SJSA1 (cell line): ENCODE measurements around the gene ABHD6. TPM values are rescaled to one million over a fixed set of nuclear protein-coding genes. Genes with fewer than 3 reads are reported as not detected.
A peak's percentile ranks its signal among the peaks of the same experiment; 100 is the strongest.
"Not testable (repeated sequence)": the region's sequence is repeated elsewhere in the genome, so short reads cannot be mapped to it uniquely, and the experiment has no call there.

Source experiments
- DNase-seq, 2 experiments: peaks; one replicate each; pipeline ENCODE4 v3.0.0-alpha.2; 2015 to 2020; ENCODE audit warnings: low spot score in 2 of 2, low read depth in 1 of 2
- H3K27ac ChIP-seq: fragments of 250-450 bp; sonication (Bioruptor Pico); 2 replicates; pipeline ENCODE4 v1.5.1; 2020; ENCODE audit warnings: mild to moderate bottlenecking, moderate library complexity
- H3K27me3 ChIP-seq: fragments of 250-450 bp; sonication (Bioruptor Pico); replicated peaks from 2 replicates; pipeline ENCODE4 v1.5.1; 2020; ENCODE audit warnings: mild to moderate bottlenecking, moderate library complexity
- H3K36me3 ChIP-seq: fragments of 250-450 bp; sonication (Bioruptor Pico); 2 replicates; pipeline ENCODE4 v1.5.1; 2020; ENCODE audit warnings: mild to moderate bottlenecking
- H3K4me1 ChIP-seq: fragments of 250-450 bp; sonication (Bioruptor Pico); replicated peaks from 2 replicates; pipeline ENCODE4 v1.6.1; 2021; ENCODE audit warnings: mild to moderate bottlenecking
- H3K4me3 ChIP-seq: fragments of 250-450 bp; sonication (Bioruptor Pico); 2 replicates; pipeline ENCODE4 v1.5.1; 2020; ENCODE audit warnings: mild to moderate bottlenecking
- H3K9me3 ChIP-seq: fragments of 250-450 bp; sonication (Bioruptor Pico); replicated peaks from 2 replicates; pipeline ENCODE4 v1.5.1; 2020; ENCODE audit warnings: mild to moderate bottlenecking
- total RNA-seq: library from RNA; depleted of rRNA; stranded (reverse); fragments of >200 nt; shearing (Covaris generic); gene quantifications from 2 replicates; pipeline ENCODE4 v1.2.3, GENCODE V29; 2014

Gene ABHD6
- total RNA-seq, 1 experiment from 2014 or later = 6.8 TPM

GRCh38 chr3:58261954-58262666 is 24.5 kb downstream of the ABHD6 start:
- Histone ChIP-seq H3K4me3 (no peak overlapping the region), H3K4me1 (peaks cover 13% of the 10 kb centered on the region), H3K27me3 (no peaks in the 10 kb centered on the region), H3K36me3 (no peaks in the 10 kb centered on the region), H3K27ac (no peak overlapping the region), H3K9me3 (no peaks in the 10 kb centered on the region)
- DNase-seq = no peak

GRCh38 chr3:58266577-58266976 is 29.0 kb downstream of the ABHD6 start:
- no peaks in the 10 kb centered on the region for H3K36me3 ChIP-seq
- no peak overlapping the region for H3K27ac ChIP-seq
- H3K4me1 ChIP-seq = no peaks in the 10 kb centered on the region
- H3K4me3 ChIP-seq = no peak overlapping the region
- H3K9me3 ChIP-seq = no peaks in the 10 kb centered on the region
- H3K27me3 ChIP-seq = no peaks in the 10 kb centered on the region
- DNase-seq = no peak

- DNase-seq, H3K4me1 ChIP-seq, H3K9me3 ChIP-seq, H3K36me3 ChIP-seq, H3K27me3 ChIP-seq, H3K4me3 ChIP-seq, H3K27ac ChIP-seq: not testable (repeated sequence)
Measured at GRCh38 chr3:58267543-58267942, 30.0 kb downstream of the ABHD6 start.

GRCh38 chr3:58269356-58269755 is 31.8 kb downstream of the ABHD6 start:
- Histone ChIP-seq H3K36me3 (no peaks in the 10 kb centered on the region), H3K4me3 (no peak overlapping the region), H3K4me1 (peaks cover 8% of the 10 kb centered on the region), H3K9me3 (no peaks in the 10 kb centered on the region), H3K27ac (no peak overlapping the region), H3K27me3 (no peaks in the 10 kb centered on the region)
- no peak for DNase-seq

GRCh38 chr3:58270485-58270884 is 32.9 kb downstream of the ABHD6 start:
- peaks cover 8% of the 10 kb centered on the region for H3K4me1 ChIP-seq
- H3K27ac ChIP-seq = no peak overlapping the region
- no peak overlapping the region for H3K4me3 ChIP-seq
- H3K9me3 ChIP-seq = no peaks in the 10 kb centered on the region
- H3K27me3 ChIP-seq = no peaks in the 10 kb centered on the region
- H3K36me3 ChIP-seq = no peaks in the 10 kb centered on the region
- DNase-seq = no peak

GRCh38 chr3:58271901-58272501 is 34.4 kb downstream of the ABHD6 start:
- peak; percentile 28 to 62 for DNase-seq
- Histone ChIP-seq H3K4me1 (peaks cover 8% of the 10 kb centered on the region), H3K27ac (peak overlapping the region; percentile 31), H3K36me3 (no peaks in the 10 kb centered on the region), H3K4me3 (no peak overlapping the region), H3K9me3 (no peaks in the 10 kb centered on the region), H3K27me3 (no peaks in the 10 kb centered on the region)

GRCh38 chr3:58272891-58273290 is 35.3 kb downstream of the ABHD6 start:
- Histone ChIP-seq H3K27me3 (no peaks in the 10 kb centered on the region), H3K9me3 (no peaks in the 10 kb centered on the region), H3K36me3 (no peaks in the 10 kb centered on the region), H3K27ac (no peak overlapping the region), H3K4me3 (no peak overlapping the region), H3K4me1 (peaks cover 8% of the 10 kb centered on the region)
- DNase-seq = no peak

- not testable (repeated sequence) for H3K4me1 ChIP-seq, H3K27me3 ChIP-seq, H3K36me3 ChIP-seq, H3K4me3 ChIP-seq, DNase-seq, H3K27ac ChIP-seq, H3K9me3 ChIP-seq
Measured at GRCh38 chr3:58273362-58273761, 35.8 kb downstream of the ABHD6 start.

GRCh38 chr3:58274027-58274614 is 36.5 kb downstream of the ABHD6 start:
- Histone ChIP-seq H3K27ac (no peak overlapping the region), H3K27me3 (no peaks in the 10 kb centered on the region), H3K9me3 (no peaks in the 10 kb centered on the region), H3K4me1 (peaks cover 8% of the 10 kb centered on the region), H3K36me3 (no peaks in the 10 kb centered on the region), H3K4me3 (no peak overlapping the region)
- DNase-seq = no peak

- Histone ChIP-seq H3K27ac (no peak overlapping the region), H3K4me3 (no peak overlapping the region), H3K36me3 (no peaks in the 10 kb centered on the region), H3K4me1 (no peaks in the 10 kb centered on the region), H3K9me3 (no peaks in the 10 kb centered on the region), H3K27me3 (no peaks in the 10 kb centered on the region)
- DNase-seq = no peak
Measured at GRCh38 chr3:58281069-58281468, 43.5 kb downstream of the ABHD6 start.

GRCh38 chr3:58285334-58285733 is 47.7 kb downstream of the ABHD6 start:
- no peak overlapping the region for H3K27ac ChIP-seq
- H3K4me1 ChIP-seq = no peaks in the 10 kb centered on the region
- no peak overlapping the region for H3K4me3 ChIP-seq
- no peaks in the 10 kb centered on the region for H3K9me3 ChIP-seq
- no peak for DNase-seq
- H3K36me3 ChIP-seq = no peaks in the 10 kb centered on the region
- H3K27me3 ChIP-seq = no peaks in the 10 kb centered on the region

- Histone ChIP-seq H3K27ac (no peak overlapping the region), H3K27me3 (no peaks in the 10 kb centered on the region), H3K4me1 (no peaks in the 10 kb centered on the region), H3K4me3 (no peak overlapping the region), H3K9me3 (no peaks in the 10 kb centered on the region), H3K36me3 (no peaks in the 10 kb centered on the region)
- DNase-seq = no peak
Measured at GRCh38 chr3:58287354-58287753, 49.8 kb downstream of the ABHD6 start.

- no peak for DNase-seq
- H3K4me1 ChIP-seq = no peaks in the 10 kb centered on the region
- no peak overlapping the region for H3K27ac ChIP-seq
- no peaks in the 10 kb centered on the region for H3K9me3 ChIP-seq
- no peak overlapping the region for H3K4me3 ChIP-seq
- H3K27me3 ChIP-seq = no peaks in the 10 kb centered on the region
- H3K36me3 ChIP-seq = no peaks in the 10 kb centered on the region
Measured at GRCh38 chr3:58288011-58288728, 50.6 kb downstream of the ABHD6 start.
